ENCODE results near the gene PIK3R6.

DNA sequence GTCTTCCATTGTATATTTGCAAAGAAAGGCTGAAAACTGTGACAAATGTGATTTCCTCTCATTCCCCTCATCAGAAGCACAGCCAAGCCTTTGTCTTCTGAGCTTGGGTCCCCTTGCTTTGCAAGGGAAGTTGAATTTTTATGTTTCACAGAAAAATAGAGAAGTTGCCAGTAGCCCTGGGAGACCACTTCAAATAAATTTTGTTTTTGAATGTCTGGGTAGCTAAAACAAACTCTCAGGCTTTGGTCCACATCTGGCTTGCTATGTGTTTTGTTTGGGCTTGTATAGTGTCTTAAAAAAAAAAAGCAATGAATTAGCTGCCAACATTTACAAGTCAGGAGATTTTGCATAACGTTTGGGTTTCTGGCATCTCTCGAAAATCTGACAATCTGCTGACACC, 24.1 kb downstream of the PIK3R6 start:
- TF ChIP-seq CTCF (IDR thresholded peaks at IDR 0.05): no peak
- no peak for TF ChIP-seq POLR2A (IDR thresholded peaks at IDR 0.05)
